Ishikawa (cell line): ENCODE measurements around the gene CLIP3.

ENCODE experiments used
- CEBPB ChIP-seq: IDR thresholded peaks from 2 replicates; pipeline ENCODE4 v1.6.1; 2012
- CREB1 ChIP-seq: IDR thresholded peaks from 2 replicates; pipeline ENCODE4 v1.6.1; 2012; ENCODE audit warnings: low read depth
- EGR1 ChIP-seq: IDR thresholded peaks from 2 replicates; pipeline ENCODE4 v1.6.1; 2012
- EP300 ChIP-seq: IDR thresholded peaks from 2 replicates; pipeline ENCODE4 v1.6.1; 2012; ENCODE audit warnings: borderline replicate concordance
- FOXM1 ChIP-seq: IDR thresholded peaks from 2 replicates; pipeline ENCODE4 v1.6.1; 2012; ENCODE audit warnings: low read depth, borderline replicate concordance
- MAX ChIP-seq: IDR thresholded peaks from 2 replicates; pipeline ENCODE4 v1.6.1; 2012
- NFIC ChIP-seq: IDR thresholded peaks from 2 replicates; pipeline ENCODE4 v1.6.1; 2012
- RAD21 ChIP-seq: IDR thresholded peaks from 2 replicates; pipeline ENCODE4 v1.6.1; 2012; ENCODE audit warnings: low read depth
- REST ChIP-seq: IDR thresholded peaks from 2 replicates; pipeline ENCODE4 v1.6.1; 2012; ENCODE audit warnings: low read depth, mild to moderate bottlenecking
- TAF1 ChIP-seq: IDR thresholded peaks from 2 replicates; pipeline ENCODE4 v1.6.1; 2012; ENCODE audit warnings: low read depth, mild to moderate bottlenecking
- TCF12 ChIP-seq: IDR thresholded peaks from 2 replicates; pipeline ENCODE4 v1.6.1; 2012; ENCODE audit warnings: low read depth
- TEAD4 ChIP-seq: IDR thresholded peaks from 2 replicates; pipeline ENCODE4 v1.6.1; 2012
- USF1 ChIP-seq: IDR thresholded peaks from 2 replicates; pipeline ENCODE4 v1.6.1; 2012
- YY1 ChIP-seq: IDR thresholded peaks from 2 replicates; pipeline ENCODE4 v1.6.1; 2012; ENCODE audit warnings: low read depth
- ZBTB7A ChIP-seq: IDR thresholded peaks from 2 replicates; pipeline ENCODE4 v1.6.1; 2012; ENCODE audit warnings: low read depth

Gene CLIP3

GRCh38 chr19:35990156-35990555, 42.5 kb downstream of the CLIP3 start:
- TF ChIP-seq CREB1 (no peak), YY1 (no peak), ZBTB7A (no peak), FOXM1 (no peak), RAD21 (no peak)

GRCh38 chr19:35988824-35989223, 43.8 kb downstream of the CLIP3 start:
- no peak for TF ChIP-seq YY1
- no peak for TF ChIP-seq EGR1
- no peak for TF ChIP-seq RAD21

GRCh38 chr19:35987571-35987896, 45.1 kb downstream of the CLIP3 start:
- no peak for TF ChIP-seq ZBTB7A
- no peak for TF ChIP-seq USF1
- no peak for TF ChIP-seq YY1
- TF ChIP-seq EGR1: no peak
- no peak for TF ChIP-seq RAD21
- no peak for TF ChIP-seq CEBPB
- no peak for TF ChIP-seq FOXM1
- TF ChIP-seq REST: no peak
- TF ChIP-seq MAX: no peak
- TF ChIP-seq TEAD4: no peak
- no peak for TF ChIP-seq CREB1
- no peak for TF ChIP-seq EP300

GRCh38 chr19:35986664-35987570, 45.8 kb downstream of the CLIP3 start:
- no peak for TF ChIP-seq NFIC
- TF ChIP-seq REST: no peak
- TF ChIP-seq TCF12: no peak
- no peak for TF ChIP-seq EGR1
- no peak for TF ChIP-seq YY1
- no peak for TF ChIP-seq CEBPB
- no peak for TF ChIP-seq MAX
- TF ChIP-seq RAD21: no peak
- no peak for TF ChIP-seq EP300
- no peak for TF ChIP-seq USF1
- no peak for TF ChIP-seq TEAD4
- TF ChIP-seq FOXM1: no peak
- no peak; the same call in 1 of the 2 replicates for TF ChIP-seq ZBTB7A
- TF ChIP-seq CREB1: no peak
- no peak for TF ChIP-seq TAF1

- TF ChIP-seq REST (no peak), CREB1 (no peak), CEBPB (no peak), FOXM1 (no peak), EP300 (no peak), ZBTB7A (no peak), NFIC (no peak), TAF1 (no peak)
Measured at GRCh38 chr19:35986111-35986510, 46.6 kb downstream of the CLIP3 start.
